ENCODE measurements around the gene CD3G.

DNA sequence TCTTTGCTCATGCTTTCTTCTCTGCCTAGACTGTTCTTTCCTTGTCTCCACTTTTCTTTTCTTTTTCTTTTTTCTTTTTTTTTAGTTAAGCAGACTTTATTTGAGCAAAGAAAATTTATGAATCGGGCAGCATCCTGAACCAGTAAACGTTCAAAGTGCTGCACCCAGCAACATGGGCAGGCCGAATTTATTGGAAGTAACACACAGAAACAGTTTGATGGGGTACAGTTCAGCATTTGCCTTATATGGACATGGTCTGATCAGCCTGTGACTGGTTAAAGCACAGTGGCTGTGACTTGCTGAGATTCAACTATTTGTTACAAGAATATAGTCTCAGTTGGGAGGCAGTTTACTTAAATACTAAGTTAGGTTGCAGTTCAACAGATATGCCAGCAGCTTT, 23.6 kb upstream of the CD3G start:
- no peak for TF ChIP-seq POLR2A (IDR thresholded peaks at IDR 0.05; ENCODE audit: low read depth, low read length)
- no peak for TF ChIP-seq NFE2L2 (IDR thresholded peaks at IDR 0.05; ENCODE audit: low read depth, low read length)
- TF ChIP-seq RFX5 (IDR thresholded peaks at IDR 0.05; ENCODE audit: low read depth, low read length), result no peak
- TF ChIP-seq, protein P1, sequence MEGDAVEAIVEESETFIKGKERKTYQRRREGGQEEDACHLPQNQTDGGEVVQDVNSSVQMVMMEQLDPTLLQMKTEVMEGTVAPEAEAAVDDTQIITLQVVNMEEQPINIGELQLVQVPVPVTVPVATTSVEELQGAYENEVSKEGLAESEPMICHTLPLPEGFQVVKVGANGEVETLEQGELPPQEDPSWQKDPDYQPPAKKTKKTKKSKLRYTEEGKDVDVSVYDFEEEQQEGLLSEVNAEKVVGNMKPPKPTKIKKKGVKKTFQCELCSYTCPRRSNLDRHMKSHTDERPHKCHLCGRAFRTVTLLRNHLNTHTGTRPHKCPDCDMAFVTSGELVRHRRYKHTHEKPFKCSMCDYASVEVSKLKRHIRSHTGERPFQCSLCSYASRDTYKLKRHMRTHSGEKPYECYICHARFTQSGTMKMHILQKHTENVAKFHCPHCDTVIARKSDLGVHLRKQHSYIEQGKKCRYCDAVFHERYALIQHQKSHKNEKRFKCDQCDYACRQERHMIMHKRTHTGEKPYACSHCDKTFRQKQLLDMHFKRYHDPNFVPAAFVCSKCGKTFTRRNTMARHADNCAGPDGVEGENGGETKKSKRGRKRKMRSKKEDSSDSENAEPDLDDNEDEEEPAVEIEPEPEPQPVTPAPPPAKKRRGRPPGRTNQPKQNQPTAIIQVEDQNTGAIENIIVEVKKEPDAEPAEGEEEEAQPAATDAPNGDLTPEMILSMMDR (conservative IDR thresholded peaks at IDR 0.05; ENCODE audit: low read depth, low read length), result no peak
- no peak for TF ChIP-seq BHLHE40 (IDR thresholded peaks at IDR 0.05; ENCODE audit: low read depth, low read length)
- no peak for TF ChIP-seq MXI1 (IDR thresholded peaks at IDR 0.05; ENCODE audit: borderline replicate concordance, low read depth, low read length)
- TF ChIP-seq, protein P2, sequence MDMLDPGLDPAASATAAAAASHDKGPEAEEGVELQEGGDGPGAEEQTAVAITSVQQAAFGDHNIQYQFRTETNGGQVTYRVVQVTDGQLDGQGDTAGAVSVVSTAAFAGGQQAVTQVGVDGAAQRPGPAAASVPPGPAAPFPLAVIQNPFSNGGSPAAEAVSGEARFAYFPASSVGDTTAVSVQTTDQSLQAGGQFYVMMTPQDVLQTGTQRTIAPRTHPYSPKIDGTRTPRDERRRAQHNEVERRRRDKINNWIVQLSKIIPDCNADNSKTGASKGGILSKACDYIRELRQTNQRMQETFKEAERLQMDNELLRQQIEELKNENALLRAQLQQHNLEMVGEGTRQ (IDR thresholded peaks at IDR 0.05; ENCODE audit: low read depth, low read length), result no peak

Data from IMR-90 (cell line).